ENCODE results near the gene TREML2.

TREML2 gene

GRCh38 chr6:41177695-41178094 is 23.3 kb downstream of the TREML2 start:
- H3K4me3 ChIP-seq (ENCODE audit: low read depth, low read length), result no peak overlapping the region
- no peak for TF ChIP-seq CTCF (IDR thresholded peaks at IDR 0.05; ENCODE audit: low read depth, low read length, missing control alignments)
- no peak for DNase-seq (ENCODE audit: low read depth)

GRCh38 chr6:41177287-41177686 is 23.7 kb downstream of the TREML2 start:
- no peak for TF ChIP-seq CTCF (IDR thresholded peaks at IDR 0.05; ENCODE audit: low read depth, low read length, missing control alignments)
- H3K4me3 ChIP-seq (ENCODE audit: low read depth, low read length), result no peak overlapping the region
- no peak for DNase-seq (ENCODE audit: low read depth)

- no peak for DNase-seq (ENCODE audit: low read depth)
- H3K4me3 ChIP-seq (ENCODE audit: low read depth, low read length), result no peak overlapping the region
- TF ChIP-seq CTCF (IDR thresholded peaks at IDR 0.05; ENCODE audit: low read depth, low read length, missing control alignments), result no peak
These were observed 24.8 kb downstream of the TREML2 start for GRCh38 chr6:41176189-41176588.

- TF ChIP-seq CTCF (IDR thresholded peaks at IDR 0.05; ENCODE audit: low read depth, low read length, missing control alignments), result no peak
- no peak for DNase-seq (ENCODE audit: low read depth)
- H3K4me3 ChIP-seq (ENCODE audit: low read depth, low read length), result no peak overlapping the region
These were observed 25.9 kb downstream of the TREML2 start for GRCh38 chr6:41175084-41175483.

GRCh38 chr6:41174610-41175009 is 26.3 kb downstream of the TREML2 start:
- H3K4me3 ChIP-seq (ENCODE audit: low read depth, low read length), result no peak overlapping the region
- TF ChIP-seq CTCF (IDR thresholded peaks at IDR 0.05; ENCODE audit: low read depth, low read length, missing control alignments), result no peak
- no peak for DNase-seq (ENCODE audit: low read depth)

GRCh38 chr6:41171908-41172307 is 29.0 kb downstream of the TREML2 start:
- no peak overlapping the region for H3K4me3 ChIP-seq (ENCODE audit: low read depth, low read length)
- no peak for DNase-seq (ENCODE audit: low read depth)
- TF ChIP-seq CTCF (IDR thresholded peaks at IDR 0.05; ENCODE audit: low read depth, low read length, missing control alignments), result no peak

- no peak for TF ChIP-seq CTCF (IDR thresholded peaks at IDR 0.05; ENCODE audit: low read depth, low read length, missing control alignments)
- H3K4me3 ChIP-seq (ENCODE audit: low read depth, low read length), result no peak overlapping the region
- no peak for DNase-seq (ENCODE audit: low read depth)
These were observed 30.3 kb downstream of the TREML2 start for GRCh38 chr6:41170547-41171160.
